Myometrial cell (primary cell): Measurements from ENCODE around the gene KRTAP20-4. TPM values are rescaled to one million over a fixed set of nuclear protein-coding genes. Genes with fewer than 3 reads are reported as not detected.

Experiments
- total RNA-seq: library from RNA; depleted of rRNA; stranded (reverse); fragments of >200 nt; gene quantifications from 2 replicates; pipeline ENCODE4 v1.2.3, GENCODE V29; 2015

KRTAP20-4 gene
- not detected in 2 replicates for total RNA-seq

DNA sequence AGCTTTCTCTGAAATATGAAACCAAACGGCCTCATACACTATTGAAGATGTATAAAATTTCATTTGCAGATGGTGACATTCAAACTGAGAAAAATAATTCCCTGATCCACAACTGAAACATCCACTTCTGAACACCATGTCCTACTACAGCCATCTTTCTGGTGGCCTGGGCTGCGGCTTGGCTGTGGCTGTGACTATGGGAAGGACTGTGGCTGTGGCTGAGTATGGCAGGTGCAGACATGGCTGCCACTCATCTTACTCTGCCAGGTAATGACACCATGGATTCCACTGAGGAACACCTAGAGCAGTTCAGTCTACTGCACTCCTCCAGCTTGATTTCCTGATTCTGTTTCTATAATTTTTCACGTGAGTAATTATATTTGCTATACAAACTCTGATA is at the start of gene KRTAP20-4:
TSS of gene KRTAP20-4 (plus strand) at position 106 of the 400 bp plus-strand sequence.

DNA sequence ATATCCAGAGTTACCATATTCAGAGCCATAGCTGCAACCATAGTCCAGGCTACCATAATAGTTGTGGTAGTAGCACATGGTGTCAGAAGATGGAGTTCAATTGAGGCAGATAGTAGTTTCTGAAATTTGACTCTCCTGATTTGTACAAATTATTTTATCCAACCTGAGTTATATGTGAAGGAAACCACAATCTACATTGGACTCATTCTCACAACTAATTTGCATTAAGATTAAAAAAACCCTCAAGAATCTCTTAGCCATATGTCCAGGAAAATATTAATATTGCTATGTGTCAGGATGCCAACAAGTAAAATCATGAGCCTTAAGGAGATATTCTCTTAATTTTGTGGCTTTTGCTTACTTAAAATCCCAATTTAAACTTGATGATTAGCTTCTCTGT is 30.1 kb upstream of the KRTAP20-4 start, which contains the start of gene KRTAP22-2:
TSS of gene KRTAP22-2 (minus strand) at position 101 of the 400 bp plus-strand sequence.

DNA sequence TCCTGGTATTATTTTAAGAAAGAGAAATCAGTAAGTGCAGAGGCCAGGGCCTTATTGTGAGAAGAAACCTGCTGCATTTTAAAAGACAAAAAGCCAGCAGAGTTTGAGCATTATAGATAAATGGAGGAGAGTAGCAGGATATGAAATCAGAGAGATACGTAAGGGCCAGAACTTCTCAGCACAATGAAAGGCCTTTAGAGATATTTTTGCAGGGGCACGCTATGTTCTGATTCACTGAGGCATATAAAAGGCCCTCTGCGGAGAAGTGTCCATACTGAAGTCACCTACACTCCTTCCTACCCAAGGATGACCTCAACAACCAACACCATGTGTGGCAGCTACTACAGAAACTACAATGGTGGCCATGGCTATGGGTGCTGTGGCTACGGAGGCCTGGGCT is 28.3 kb upstream of the KRTAP20-4 start, which contains the start of gene KRTAP6-3:
TSS of gene KRTAP6-3 (plus strand) at position 301 of the 400 bp plus-strand sequence. CDS start at position 307, 6 bp downstream.

DNA sequence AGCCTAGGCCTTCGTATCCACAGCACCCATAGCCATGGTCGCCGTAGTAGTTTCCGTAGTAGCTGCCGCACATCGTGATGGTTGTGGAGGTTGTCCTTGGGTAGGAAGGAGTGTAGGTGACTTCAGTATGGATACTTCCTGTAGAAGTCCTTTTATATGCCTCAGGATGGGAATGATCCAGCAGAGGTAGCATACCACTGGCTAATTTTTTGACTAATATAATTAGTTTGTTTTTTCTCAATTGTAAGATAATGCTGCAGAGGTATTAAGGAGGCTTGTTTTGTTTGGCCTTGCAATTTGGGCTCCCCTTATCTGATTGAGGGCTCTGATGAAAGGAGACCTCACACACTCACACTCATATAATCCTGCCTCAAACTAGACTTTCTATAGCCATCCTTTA is 21.6 kb upstream of the KRTAP20-4 start, which contains the start of gene KRTAP6-2:
TSS of gene KRTAP6-2 (minus strand) at position 101 of the 400 bp plus-strand sequence. CDS start at position 73, 28 bp downstream.

DNA sequence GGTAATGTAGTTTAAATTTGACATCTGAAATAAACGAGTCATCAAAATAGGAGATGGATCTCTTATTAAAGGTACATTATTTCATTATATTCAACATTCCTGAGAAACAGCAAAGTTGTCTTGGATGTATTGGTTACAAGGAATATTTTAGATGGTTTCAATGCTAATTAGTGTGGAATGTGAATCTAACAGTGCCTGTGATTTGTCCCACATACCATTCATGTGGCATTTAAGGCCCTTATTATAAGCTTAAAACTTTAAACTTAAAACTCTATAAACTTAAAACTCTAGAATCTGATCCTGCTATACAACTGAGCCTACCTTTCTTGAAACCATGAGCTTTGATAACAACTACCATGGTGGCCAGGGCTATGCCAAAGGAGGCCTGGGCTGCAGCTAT is 19.6 kb upstream of the KRTAP20-4 start, which contains the start of gene KRTAP22-1:
TSS of gene KRTAP22-1 (plus strand) at position 301 of the 400 bp plus-strand sequence.

DNA sequence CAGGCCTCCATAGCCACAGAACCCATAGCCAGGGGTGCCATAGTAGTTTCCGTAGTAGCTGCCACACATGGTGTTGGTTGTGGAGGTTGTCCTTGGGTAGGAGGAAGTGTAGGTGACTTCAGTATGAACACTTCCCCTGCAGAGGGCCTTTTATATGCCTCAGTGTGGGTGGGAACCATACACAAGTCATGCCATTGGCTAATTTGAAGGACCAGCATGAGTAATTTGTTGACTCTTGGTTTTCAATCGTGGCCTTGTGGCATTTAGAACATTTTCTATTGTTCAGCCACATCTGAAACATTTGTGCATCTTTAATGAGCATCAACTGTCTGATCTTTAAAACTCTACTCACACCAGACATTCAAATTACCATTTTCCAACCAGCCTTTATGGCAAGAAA is 6.6 kb upstream of the KRTAP20-4 start, which contains the start of gene KRTAP6-1:
TSS of gene KRTAP6-1 (minus strand) at position 95 of the 400 bp plus-strand sequence. CDS start at position 69, 26 bp downstream.

DNA sequence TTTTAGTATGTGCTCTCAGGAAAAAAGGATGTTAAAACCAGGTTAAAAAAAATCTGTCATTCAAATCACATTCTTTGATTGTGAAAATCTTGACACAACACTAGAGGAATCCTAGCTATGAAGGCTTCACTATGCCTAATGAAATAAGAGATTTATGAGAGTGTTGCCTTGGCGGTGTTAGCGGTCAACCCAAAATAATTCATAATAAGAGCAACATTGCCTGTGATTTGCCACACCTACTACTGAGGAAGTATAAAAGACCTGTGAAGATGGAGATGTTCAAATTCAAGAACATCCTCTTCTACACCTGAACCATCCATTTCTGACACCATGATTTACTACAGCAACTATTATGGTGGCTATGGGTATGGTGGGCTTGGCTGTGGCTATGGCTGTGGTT is 4.3 kb upstream of the KRTAP20-4 start, which contains the start of gene KRTAP20-1:
TSS of gene KRTAP20-1 (plus strand) at position 301 of the 400 bp plus-strand sequence. CDS start at position 331, 30 bp downstream.

DNA sequence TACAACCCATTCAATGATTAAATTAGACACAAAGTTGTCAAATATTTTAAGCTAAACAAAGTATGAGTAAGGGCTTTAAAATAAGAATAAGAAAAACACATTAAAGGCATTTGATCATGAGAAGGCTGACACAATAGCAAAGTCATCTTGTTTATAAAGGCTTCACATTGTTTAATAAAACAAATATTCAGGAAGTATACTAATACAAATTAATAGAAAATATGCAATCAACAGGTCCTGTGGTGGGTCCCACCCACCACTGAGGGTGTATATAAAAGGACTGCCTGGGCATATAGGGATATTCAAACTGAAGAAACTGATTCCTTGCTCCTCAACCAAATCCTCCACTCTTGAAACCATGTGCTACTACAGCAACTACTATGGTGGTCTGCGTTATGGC is 14.5 kb downstream of the KRTAP20-4 start, which contains the start of gene KRTAP20-2:
TSS of gene KRTAP20-2 (plus strand) at position 301 of the 400 bp plus-strand sequence. CDS start at position 359, 58 bp downstream.

DNA sequence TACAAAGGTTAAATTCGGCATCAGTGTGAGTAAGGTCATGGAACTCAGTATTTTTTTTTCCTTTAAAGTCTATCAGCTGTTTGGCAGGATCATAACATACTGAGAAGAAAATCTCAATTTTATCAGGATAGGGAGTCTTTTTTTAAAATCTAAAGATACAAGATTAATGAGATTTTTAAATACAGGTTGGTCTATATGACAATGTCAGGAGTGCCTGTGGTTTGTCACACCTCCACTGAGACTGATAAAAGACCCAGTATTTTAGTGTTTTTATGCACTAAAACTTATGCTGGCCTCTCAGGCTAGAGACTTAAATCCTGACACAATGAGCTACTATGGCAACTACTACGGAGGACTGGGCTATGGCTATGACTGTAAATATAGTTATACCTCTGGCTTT is 22.1 kb downstream of the KRTAP20-4 start, which contains the start of gene KRTAP20-3:
TSS of gene KRTAP20-3 (plus strand) at position 301 of the 400 bp plus-strand sequence.

Other genes starting within 250 kb of the KRTAP20-4 start
- gene KRTAP13-2, start 248.4 kb upstream of the KRTAP20-4 start, total RNA-seq: not detected in 2 replicates
- not detected in 2 replicates for gene KRTAP13-1, start 224.6 kb upstream of the KRTAP20-4 start, total RNA-seq
- not detected in 2 replicates for gene KRTAP13-3, start 194.7 kb upstream of the KRTAP20-4 start, total RNA-seq
- not detected in 2 replicates for gene KRTAP13-4, start 190.4 kb upstream of the KRTAP20-4 start, total RNA-seq
- gene KRTAP15-1, start 180.4 kb upstream of the KRTAP20-4 start, total RNA-seq: not detected in 2 replicates
- not detected in 2 replicates for gene KRTAP19-1, start 140.3 kb upstream of the KRTAP20-4 start, total RNA-seq
- gene KRTAP19-2, start 133.2 kb upstream of the KRTAP20-4 start, total RNA-seq: not detected in 2 replicates
- gene KRTAP19-3, start 128.6 kb upstream of the KRTAP20-4 start, total RNA-seq: not detected in 2 replicates
- not detected in 2 replicates for gene KRTAP19-4, start 123.5 kb upstream of the KRTAP20-4 start, total RNA-seq
- not detected in 2 replicates for gene KRTAP19-5, start 118.5 kb upstream of the KRTAP20-4 start, total RNA-seq
- not detected in 2 replicates for gene KRTAP19-6, start 78.8 kb upstream of the KRTAP20-4 start, total RNA-seq
- gene KRTAP19-7, start 59.3 kb upstream of the KRTAP20-4 start, total RNA-seq: not detected in 2 replicates
- not detected in 2 replicates for gene KRTAP22-2, start 30.2 kb upstream of the KRTAP20-4 start, total RNA-seq
- gene KRTAP6-3, start 28.2 kb upstream of the KRTAP20-4 start, total RNA-seq: not detected in 2 replicates
- gene KRTAP6-2, start 21.7 kb upstream of the KRTAP20-4 start, total RNA-seq: not detected in 2 replicates
- gene KRTAP22-1, start 19.5 kb upstream of the KRTAP20-4 start, total RNA-seq: not detected in 2 replicates
- not detected in 2 replicates for gene KRTAP6-1, start 6.7 kb upstream of the KRTAP20-4 start, total RNA-seq
- gene KRTAP20-1, start 4.2 kb upstream of the KRTAP20-4 start, total RNA-seq: not detected in 2 replicates
- gene KRTAP20-2, start 14.6 kb downstream of the KRTAP20-4 start, total RNA-seq: not detected in 2 replicates
- gene KRTAP20-3, start 22.2 kb downstream of the KRTAP20-4 start, total RNA-seq: not detected in 2 replicates
- gene KRTAP21-3, start 98.2 kb downstream of the KRTAP20-4 start, total RNA-seq: not detected in 2 replicates
- gene KRTAP21-2, start 126.6 kb downstream of the KRTAP20-4 start, total RNA-seq: not detected in 2 replicates
- gene KRTAP21-1, start 134.8 kb downstream of the KRTAP20-4 start, total RNA-seq: not detected in 2 replicates
- gene KRTAP8-1, start 192.6 kb downstream of the KRTAP20-4 start, total RNA-seq: not detected in 2 replicates
- gene KRTAP7-1, start 209.1 kb downstream of the KRTAP20-4 start, total RNA-seq: not detected in 2 replicates